Muscle of back (tissue), 11 donors: ENCODE measurements around the gene GBA3. TPM values are rescaled to one million over a fixed set of nuclear protein-coding genes. Genes with fewer than 3 reads are reported as not detected.

Source experiments
- DNase-seq, 3 donors: peaks; one replicate each; pipeline versions ENCODE4 v3.0.0 to v3.0.0-alpha.2; 2013
- polyA plus RNA-seq, 10 donors: library from polyadenylated mRNA; unstranded; fragments of 120-200 nt; gene quantifications; one replicate each; pipeline ENCODE4 v1.2.1, GENCODE V29; 2013; ENCODE audit not compliant: insufficient read length in 10 of 10

Gene GBA3
- polyA plus RNA-seq, 10 donors: 0.11 to 0.65 (median 0.27) TPM; not detected in 4

GRCh38 chr4:22695029-22695428 lies 2.3 kb downstream of the GBA3 start:
- no peak for DNase-seq

- no peak for DNase-seq
Observed at GRCh38 chr4:22695917-22696316, 3.2 kb downstream of the GBA3 start.

- DNase-seq: no peak
Observed at GRCh38 chr4:22703912-22704311, 11.2 kb downstream of the GBA3 start.

DNA sequence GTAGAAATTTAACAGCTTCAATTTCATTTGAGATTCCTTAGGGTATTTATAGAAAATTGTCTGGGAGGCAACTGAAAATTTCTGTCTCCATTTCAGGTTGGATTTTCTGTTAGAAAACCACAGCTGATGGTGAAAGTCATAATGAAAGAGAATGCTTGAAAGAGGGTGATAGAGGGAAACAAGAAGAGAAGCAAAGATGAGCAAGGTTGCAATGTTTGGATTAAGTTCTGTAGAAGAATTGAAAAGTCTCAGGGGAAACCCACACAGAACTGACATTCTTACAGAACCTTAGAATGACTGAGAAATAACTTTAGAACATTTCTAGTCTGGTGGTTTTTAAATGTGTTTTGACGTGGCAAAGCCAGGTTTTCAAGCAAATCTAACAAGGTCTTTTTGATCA lies 14.7 kb downstream of the GBA3 start:
- DNase-seq: no peak

- no peak for DNase-seq
Observed at GRCh38 chr4:22708961-22709360, 16.2 kb downstream of the GBA3 start.

DNA sequence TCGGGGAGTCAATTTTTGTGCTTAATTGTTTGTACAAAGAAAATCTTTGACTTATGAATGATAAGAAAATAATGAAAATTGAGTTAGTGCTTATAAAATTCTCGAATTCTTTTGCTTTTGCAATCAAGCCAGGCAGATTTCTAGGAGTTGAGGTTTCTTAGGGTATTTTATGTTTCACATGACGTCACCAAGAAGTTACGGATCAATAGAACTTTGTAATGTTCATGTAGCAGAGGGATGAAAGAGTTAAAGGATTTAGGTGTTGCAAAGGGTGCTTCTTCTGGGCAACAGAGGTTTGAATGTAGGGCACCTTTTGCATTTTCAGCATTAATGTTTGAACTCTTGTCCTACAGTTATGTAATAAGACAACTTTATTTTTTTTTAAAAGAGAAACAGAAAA lies 19.4 kb downstream of the GBA3 start:
- no peak for DNase-seq

DNA sequence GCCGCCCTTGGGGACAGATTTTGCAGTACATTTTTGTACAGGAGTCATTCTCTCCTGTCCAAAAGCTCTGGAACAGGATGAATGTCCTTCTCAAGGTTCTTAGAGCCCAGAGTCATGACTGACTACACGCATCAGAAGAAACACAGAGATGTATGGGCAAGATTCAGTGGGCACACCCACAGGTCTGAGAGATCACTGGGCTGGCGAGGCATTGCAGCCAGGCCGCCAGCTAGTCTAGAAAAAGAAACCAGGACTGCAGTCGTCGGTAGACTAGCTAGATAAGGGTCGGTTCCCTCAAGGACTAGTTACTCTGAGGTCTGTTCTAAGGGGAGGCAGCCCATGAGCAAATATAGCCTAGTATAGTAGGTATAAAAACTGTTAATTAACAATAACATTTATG lies 19.8 kb downstream of the GBA3 start:
- no peak for DNase-seq

DNA sequence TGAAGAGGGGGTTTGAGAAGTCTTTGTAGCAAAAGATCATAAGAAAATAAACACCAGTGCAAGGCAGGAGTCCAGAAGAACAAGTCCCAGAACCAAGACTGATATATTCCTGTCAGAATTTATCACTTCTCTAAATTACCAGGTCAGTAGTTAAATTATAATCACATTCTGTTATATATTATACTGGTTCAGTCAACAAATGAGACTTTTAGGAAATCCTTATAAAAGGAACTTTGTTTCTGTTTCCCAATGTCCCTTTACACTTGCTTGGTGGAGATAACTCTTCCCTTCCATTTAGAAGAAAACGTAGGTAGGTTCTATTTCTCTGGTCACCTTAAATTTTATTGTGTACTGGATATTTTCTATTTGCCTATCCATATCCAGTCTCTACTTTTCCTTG lies 21.1 kb downstream of the GBA3 start:
- DNase-seq: no peak

DNA sequence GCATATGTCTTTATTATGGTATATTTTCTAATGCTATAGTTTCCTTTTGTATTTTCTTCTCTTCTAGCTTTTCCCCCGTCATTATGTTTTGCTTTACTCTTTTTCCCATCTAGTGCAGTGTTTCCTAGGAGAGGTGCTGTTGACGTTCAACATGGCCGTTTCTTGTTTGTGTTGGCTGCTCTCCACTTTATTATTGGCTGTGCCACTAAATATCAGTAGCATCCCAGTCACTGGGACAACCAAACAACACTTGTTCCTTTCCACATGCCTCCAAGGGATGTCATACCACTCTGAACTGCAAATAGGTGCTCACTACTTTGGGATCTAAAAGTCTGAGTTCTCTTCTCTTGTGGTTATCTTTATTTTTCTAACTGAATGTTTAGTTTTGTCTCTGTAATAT lies 26.5 kb downstream of the GBA3 start:
- DNase-seq: no peak

DNA sequence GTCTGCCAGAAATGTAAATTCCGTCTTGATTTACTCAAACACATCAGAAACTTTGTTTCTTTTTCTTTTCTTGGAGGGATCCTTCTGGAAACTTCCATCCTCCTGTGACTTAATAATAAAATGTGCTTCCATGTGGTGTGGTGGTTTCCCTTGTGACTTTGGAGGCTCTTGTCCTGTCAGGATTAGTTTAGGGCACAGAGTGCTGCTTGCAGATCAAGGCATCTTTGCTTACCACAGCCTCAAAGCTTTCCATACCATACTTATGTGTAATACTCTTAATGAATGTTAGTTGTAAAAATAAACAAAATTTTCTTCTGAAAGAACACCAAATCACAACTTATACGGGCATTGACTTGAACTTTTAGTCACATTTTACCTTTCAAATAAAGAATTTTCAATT lies 27.4 kb downstream of the GBA3 start:
- DNase-seq: no peak

- DNase-seq: no peak
Observed at GRCh38 chr4:22721204-22721603, 28.5 kb downstream of the GBA3 start.

- DNase-seq: no peak
Observed at GRCh38 chr4:22730021-22730420, 37.3 kb downstream of the GBA3 start.

DNA sequence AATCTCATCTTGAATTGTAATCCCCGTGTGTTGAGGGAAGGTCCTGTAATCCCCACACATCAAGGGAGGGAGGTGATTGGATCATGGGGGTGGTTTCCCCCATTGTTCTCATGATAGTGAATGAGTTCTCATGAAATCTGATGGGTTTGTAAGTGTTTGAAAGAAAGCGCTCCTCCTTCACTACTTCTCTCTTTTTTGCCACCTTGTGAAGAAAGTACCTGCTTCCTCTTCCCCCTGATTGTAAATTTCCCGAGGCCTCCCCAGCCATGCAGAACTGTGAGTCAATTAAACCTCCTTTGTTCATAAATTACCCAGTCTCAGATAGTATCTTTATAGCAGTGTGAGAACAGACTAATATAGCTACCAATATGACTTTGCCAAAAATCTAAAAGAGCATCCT lies 41.1 kb downstream of the GBA3 start:
- DNase-seq: no peak

- DNase-seq: no peak
Observed at GRCh38 chr4:22736912-22737311, 44.2 kb downstream of the GBA3 start.

- DNase-seq: peak in 2 of 3 donors; percentile 45 to 61
Observed at GRCh38 chr4:22739968-22740367, 47.2 kb downstream of the GBA3 start.

GRCh38 chr4:22741744-22742143 lies 49.0 kb downstream of the GBA3 start:
- DNase-seq: no peak

- no peak for DNase-seq
Observed at GRCh38 chr4:22743290-22743689, 50.6 kb downstream of the GBA3 start.

DNA sequence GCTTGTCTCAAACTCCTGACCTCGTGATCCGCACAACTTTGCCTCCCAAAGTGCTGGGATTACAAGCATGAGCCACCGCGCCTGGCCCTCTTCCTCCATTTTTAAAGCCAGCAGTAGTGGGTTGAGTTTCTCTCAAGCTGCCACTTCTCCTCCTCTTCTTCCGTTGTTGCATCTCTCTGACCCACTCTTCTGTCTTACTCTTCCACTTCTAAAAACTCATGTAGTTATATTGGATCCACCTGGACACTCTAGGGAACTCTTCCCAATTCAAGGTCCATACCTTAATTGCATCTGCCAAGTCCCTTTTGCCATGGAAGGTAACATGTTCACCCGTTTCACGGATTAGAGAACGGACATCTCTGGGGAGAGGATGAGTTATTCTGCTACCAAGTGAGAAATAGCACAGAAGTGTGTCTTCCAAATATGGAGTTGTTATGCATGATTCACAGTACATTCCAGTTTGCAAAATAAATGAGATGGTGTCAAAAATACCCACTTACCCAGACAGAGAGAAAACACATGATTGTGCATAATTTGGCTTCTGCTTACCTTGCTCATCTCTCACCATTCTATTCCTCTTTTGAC lies 51.8 kb downstream of the GBA3 start:
- no peak for DNase-seq

- peak in 2 of 3 donors; percentile 15 to 43 for DNase-seq
Observed at GRCh38 chr4:22745234-22745633, 52.5 kb downstream of the GBA3 start.

DNA sequence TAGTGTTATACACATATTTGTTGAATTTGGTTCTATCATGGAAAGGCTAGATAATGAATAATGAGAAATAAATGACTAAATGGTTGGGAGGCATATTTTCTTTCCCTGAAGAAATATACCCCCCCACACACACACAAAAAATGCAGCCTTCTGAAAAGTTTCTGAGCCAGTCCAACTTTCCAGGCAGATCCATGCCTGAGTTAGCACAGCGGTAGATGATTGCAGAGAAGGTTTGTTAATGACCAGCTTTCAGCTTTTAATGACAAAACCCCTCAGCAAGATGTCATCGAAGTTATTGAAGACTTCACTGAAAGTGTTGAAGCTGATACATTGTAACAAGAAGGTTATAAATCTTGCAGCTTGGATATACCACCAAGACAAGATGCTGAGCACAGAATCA lies 61.4 kb downstream of the GBA3 start:
- DNase-seq: no peak

DNA sequence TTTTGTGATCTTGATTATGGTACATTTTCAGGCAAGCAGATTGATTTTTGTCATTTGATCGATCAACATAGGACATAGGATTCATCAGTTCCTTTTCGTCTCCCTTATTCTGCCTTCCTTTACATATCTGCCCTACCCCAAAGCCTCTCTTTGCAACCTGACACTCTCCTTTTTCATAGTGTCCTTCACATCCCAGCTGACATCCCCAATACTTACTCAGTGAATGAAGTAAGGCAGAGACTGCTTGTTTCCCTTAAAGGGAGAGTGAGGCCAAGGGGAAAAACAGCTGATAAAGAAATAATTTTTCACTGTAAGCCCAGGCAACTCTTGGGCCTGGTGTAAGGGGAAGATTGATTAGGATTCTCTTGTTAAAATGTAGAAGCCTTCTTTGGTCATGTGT lies 69.8 kb downstream of the GBA3 start:
- DNase-seq: no peak

DNA sequence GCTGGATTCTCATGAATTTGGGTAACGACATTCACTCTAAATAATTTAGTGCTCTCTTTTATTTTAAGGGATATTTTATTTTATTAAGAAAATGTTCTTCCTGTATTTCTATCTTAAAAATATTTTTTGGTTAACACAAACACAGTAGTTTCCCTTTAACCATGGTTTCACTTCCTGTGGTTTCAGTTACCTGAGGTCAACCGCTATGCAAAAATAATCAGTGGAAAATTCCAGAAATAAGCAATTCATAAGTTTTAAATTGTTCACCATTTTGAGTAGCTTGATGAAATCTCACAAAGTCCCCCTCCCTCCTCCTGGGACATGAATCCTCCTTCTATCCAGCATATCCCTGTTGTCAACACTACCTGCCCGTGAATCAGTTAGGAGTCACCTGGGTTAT lies 71.4 kb downstream of the GBA3 start:
- no peak for DNase-seq

DNA sequence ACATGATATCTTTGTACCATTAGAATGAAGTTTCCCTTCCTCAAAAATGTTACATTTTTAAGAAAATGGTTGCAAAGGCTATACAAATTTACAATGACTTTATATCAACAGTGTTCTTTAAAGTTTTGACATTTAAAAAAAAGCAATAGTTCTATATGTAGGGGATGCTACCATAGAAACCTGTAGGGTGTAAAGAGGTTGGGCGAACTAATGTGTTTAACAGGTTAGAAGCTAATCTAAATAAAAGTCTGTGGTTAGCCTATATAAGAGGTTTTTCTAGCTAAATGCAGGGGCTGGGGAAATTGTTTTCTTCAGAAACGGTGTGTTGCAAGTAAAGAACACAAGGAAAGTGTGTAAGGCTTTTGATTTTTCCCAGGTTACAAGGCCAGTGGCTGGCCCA lies 73.3 kb downstream of the GBA3 start:
- DNase-seq: no peak

GRCh38 chr4:22778547-22779163 lies 85.9 kb downstream of the GBA3 start:
- no peak for DNase-seq
